ENCODE measurements around the gene FAM90A26. TPM values are rescaled to one million over a fixed set of nuclear protein-coding genes. Genes with fewer than 3 reads are reported as not detected.
"Not testable (repeated sequence)": the region's sequence is repeated elsewhere in the genome, so short reads cannot be mapped to it uniquely, and the experiment has no call there.

The FAM90A26 gene
- total RNA-seq, 1 donor, result not detected

DNA sequence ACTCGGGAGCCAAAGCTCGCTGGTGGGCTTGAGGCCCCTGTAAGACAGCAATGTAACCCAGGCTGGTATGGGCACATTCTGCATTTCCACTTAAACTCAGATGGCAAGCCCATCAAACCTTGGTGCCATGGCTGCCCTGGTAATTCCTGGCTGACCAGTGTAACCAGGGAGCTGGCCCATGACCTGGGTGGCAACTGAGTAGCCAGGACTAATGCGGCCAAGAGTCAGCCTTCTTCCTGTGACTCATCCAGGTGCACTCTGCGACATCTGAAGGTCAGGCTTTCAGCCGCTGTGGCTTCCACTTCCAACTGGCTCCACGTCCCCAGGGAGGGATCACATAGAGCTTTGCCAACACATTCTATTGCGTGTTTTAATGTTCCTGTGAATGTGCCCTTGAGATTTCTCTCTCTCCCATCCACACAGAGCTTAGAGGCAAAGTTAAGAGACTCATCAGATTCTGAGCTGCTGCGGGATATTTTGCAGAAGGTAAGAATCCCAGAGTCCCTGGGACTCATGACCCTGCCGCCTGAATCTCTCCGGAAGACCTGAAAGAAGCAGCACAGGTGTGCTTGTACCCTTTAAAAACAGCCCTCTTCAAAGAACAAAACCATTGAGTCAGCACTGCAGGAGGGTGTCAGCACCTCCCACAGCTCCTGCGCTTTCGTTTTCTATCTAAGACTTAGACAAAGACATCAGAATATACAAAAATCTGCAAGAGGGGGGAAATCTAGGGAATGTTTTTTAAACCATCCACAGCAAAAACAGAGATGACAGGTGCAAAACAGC lies 14.9 kb upstream of the FAM90A26 start:
- DNase-seq (ENCODE audit: low read depth in 2 of 3, low spot score in 2 of 3), result not testable (repeated sequence)

DNA sequence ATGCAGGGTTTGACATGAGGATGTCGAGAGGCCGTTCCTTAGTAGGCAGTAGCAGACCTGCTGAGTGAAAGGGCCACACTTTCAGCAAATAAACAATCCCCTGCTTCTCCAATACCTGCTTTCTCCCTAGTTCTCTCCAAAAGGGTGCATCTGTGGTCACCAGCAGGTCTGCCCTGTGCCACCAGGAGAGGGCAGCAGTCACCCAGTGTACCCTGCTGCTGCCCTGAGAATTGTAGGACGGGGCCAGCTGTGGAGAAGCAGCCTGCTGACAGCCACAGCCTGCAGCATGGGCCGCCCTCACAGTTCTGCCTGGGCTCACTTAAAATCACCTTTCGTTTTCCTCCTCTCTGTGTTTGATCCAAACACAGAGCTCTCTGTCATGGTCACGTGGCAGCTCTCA lies 11.8 kb upstream of the FAM90A26 start:
- not testable (repeated sequence) for DNase-seq (ENCODE audit: low read depth in 2 of 3, low spot score in 2 of 3)

DNA sequence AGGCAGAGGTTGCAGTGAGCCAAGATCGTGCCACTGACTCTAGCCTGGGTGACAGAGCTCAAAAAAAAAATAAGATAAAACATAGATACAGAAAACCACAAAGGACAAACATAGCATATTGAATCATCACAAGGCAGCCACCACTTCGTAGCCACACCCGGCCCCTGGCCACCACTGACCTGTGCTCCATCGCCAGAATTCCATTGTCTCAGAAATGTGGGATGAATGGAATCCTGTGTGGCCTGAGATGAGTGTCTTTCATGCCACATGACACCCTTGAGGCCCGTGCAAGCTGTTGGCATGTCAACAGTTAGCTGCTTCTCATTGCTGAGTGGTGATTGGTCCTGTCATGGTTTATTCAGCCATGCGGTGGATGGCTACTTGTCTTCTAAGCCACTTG lies 10.2 kb upstream of the FAM90A26 start:
- not testable (repeated sequence) for DNase-seq (ENCODE audit: low read depth in 2 of 3, low spot score in 2 of 3)

DNA sequence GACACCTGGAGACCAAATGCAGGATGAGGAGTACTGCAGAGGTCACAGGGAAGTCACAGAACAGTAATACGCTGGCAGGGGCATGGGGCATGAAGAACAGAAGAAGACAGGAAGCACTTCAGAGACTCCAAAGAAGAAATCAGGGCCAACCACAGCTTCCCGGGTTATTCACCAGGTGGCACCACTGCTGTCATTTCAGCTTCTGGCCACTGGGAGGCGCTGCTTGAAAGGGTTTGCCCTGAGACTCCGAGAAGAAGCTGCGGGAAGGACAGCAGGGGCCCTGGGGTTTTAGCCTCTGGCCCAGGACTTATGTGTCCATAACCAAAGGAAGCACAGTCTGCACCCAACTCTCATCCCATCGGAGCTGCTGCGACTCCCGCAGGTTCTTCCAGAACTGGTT lies 4.2 kb upstream of the FAM90A26 start:
- DNase-seq (ENCODE audit: low read depth in 2 of 3, low spot score in 2 of 3), result not testable (repeated sequence)

DNA sequence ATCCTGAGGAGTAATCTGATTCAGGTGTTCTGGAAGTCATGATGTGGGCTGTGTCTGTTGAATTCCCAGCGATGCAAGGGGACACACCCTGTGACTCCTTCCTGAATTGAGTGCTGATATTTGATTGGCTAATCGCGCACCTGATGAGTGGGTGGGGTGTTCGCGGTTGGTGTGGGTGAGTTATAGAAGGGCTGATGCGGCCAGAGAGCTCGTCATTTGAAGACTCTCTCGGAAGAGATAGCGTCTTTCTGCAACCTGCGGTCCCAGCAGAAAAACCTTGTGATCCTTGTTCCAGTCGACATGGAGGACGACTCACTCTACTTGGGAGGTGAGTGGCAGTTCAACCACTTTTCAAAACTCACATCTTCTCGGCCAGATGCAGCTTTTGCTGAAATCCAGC lies 40.1 kb downstream of the FAM90A26 start, which contains the start of gene USP17L10:
Gene USP17L10 (plus strand): TSS at position 301 of the 400 bp plus-strand sequence. CDS start 0 bp downstream, at position 301.
- not testable (repeated sequence) for DNase-seq (ENCODE audit: low read depth in 2 of 3, low spot score in 2 of 3)

DNA sequence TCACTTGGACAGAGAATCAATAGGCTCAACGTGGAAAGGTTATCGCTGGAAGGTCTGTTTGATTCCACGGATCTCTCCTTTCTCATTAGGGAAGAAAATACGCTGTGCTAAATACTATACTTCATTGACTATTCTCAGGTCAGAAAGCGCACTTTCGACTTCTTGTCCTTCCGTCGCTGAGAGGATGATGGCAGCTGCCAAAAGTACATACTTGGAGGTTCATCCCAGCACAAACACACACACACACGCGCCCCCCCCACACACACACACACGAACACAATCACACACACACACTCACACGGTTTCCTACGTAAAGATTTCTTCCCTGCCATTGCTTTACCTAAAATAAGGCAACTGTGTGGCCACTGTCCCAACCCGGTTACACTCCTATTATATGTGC lies 44.5 kb downstream of the FAM90A26 start:
- not testable (repeated sequence) for DNase-seq (ENCODE audit: low read depth in 2 of 3, low spot score in 2 of 3)

DNA sequence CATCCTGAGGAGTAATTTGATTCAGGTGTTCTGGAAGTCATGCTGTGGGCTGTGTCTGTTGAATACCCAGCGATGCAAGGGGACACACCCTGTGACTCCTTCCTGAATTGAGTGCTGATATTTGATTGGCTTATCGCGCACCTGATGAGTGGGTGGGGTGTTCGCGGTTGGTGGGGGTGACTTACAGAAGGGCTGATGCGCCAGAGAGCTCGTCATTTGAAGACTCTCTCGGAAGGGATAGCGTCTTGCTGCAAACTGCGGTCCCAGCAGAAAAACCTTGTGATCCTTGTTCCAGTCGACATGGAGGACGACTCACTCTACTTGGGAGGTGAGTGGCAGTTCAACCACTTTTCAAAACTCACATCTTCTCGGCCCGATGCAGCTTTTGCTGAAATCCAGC lies 44.9 kb downstream of the FAM90A26 start, which contains the start of gene USP17L11:
Gene USP17L11 (plus strand): TSS at position 301 of the 400 bp plus-strand sequence. CDS start 0 bp downstream, at position 301.
- not testable (repeated sequence) for DNase-seq (ENCODE audit: low read depth in 2 of 3, low spot score in 2 of 3)

DNA sequence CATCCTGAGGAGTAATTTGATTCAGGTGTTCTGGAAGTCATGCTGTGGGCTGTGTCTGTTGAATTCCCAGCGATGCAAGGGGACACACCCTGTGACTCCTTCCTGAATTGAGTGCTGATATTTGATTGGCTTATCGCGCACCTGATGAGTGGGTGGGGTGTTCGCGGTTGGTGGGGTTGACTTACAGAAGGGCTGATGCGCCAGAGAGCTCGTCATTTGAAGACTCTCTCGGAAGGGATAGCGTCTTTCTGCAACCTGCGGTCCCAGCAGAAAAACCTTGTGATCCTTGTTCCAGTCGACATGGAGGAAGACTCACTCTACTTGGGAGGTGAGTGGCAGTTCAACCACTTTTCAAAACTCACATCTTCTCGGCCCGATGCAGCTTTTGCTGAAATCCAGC lies 49.6 kb downstream of the FAM90A26 start, which contains the start of gene USP17L12:
Gene USP17L12 (plus strand): TSS at position 301 of the 400 bp plus-strand sequence. CDS start 0 bp downstream, at position 301.
- DNase-seq (ENCODE audit: low read depth in 2 of 3, low spot score in 2 of 3), result not testable (repeated sequence)

DNA sequence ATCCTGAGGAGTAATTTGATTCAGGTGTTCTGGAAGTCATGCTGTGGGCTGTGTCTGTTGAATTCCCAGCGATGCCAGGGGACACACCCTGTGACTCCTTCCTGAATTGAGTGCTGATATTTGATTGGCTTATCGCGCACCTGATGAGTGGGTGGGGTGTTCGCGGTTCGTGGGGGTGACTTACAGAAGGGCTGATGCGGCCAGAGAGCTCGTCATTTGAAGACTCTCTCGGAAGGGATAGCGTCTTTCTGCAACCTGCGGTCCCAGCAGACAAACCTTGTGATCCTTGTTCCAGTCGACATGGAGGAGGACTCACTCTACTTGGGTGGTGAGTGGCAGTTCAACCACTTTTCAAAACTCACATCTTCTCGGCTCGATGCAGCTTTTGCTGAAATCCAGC lies 54.4 kb downstream of the FAM90A26 start, which contains the start of gene USP17L13:
Gene USP17L13 (plus strand): TSS at position 301 of the 400 bp plus-strand sequence. CDS start 0 bp downstream, at position 301.
- DNase-seq (ENCODE audit: low read depth in 2 of 3, low spot score in 2 of 3), result not testable (repeated sequence)

Other genes starting within 250 kb of the FAM90A26 start
- not detected for gene USP17L10, start 40.2 kb downstream of the FAM90A26 start, total RNA-seq
- gene USP17L11, start 45.0 kb downstream of the FAM90A26 start, total RNA-seq, result not detected
- not detected for gene USP17L12, start 49.7 kb downstream of the FAM90A26 start, total RNA-seq
- gene USP17L13, start 54.5 kb downstream of the FAM90A26 start, total RNA-seq, result not detected
- gene USP17L15, start 64.0 kb downstream of the FAM90A26 start, total RNA-seq, result not detected
- not detected for gene USP17L17, start 73.5 kb downstream of the FAM90A26 start, total RNA-seq
- gene USP17L18, start 78.2 kb downstream of the FAM90A26 start, total RNA-seq, result not detected
- not detected for gene USP17L19, start 83.0 kb downstream of the FAM90A26 start, total RNA-seq
- gene USP17L20, start 87.7 kb downstream of the FAM90A26 start, total RNA-seq, result not detected
- not detected for gene USP17L21, start 92.5 kb downstream of the FAM90A26 start, total RNA-seq
- gene USP17L22, start 97.2 kb downstream of the FAM90A26 start, total RNA-seq, result under 0.01 TPM
- gene USP17L24, start 154.8 kb downstream of the FAM90A26 start, total RNA-seq, result not detected
- gene USP17L25, start 159.5 kb downstream of the FAM90A26 start, total RNA-seq, result not detected
- gene USP17L26, start 164.2 kb downstream of the FAM90A26 start, total RNA-seq, result not detected
- not detected for gene USP17L5, start 169.0 kb downstream of the FAM90A26 start, total RNA-seq
- not detected for gene USP17L27, start 173.7 kb downstream of the FAM90A26 start, total RNA-seq
- gene USP17L28, start 178.5 kb downstream of the FAM90A26 start, total RNA-seq, result not detected
- not detected for gene USP17L29, start 183.2 kb downstream of the FAM90A26 start, total RNA-seq
- gene USP17L30, start 192.7 kb downstream of the FAM90A26 start, total RNA-seq, result not detected